Measurements from ENCODE around the gene ST8SIA1.
"Not testable (repeated sequence)": the region's sequence is repeated elsewhere in the genome, so short reads cannot be mapped to it uniquely, and the experiment has no call there.

ST8SIA1 gene

GRCh38 chr12:22334410-22335100 lies at the start of gene ST8SIA1:
Gene ST8SIA1 (minus strand): TSS chr12:22334707. CDS start chr12:22334232, 475 bp downstream.
- peak; percentile 17 for DNase-seq (ENCODE audit: low read depth)

- no peak for DNase-seq (ENCODE audit: low read depth)
Observed at GRCh38 chr12:22380031-22380430, 45.5 kb upstream of the ST8SIA1 start.

GRCh38 chr12:22377731-22378496 lies 43.4 kb upstream of the ST8SIA1 start:
- DNase-seq (ENCODE audit: low read depth), result no peak

GRCh38 chr12:22376596-22377150 lies 42.2 kb upstream of the ST8SIA1 start:
- not testable (repeated sequence) for DNase-seq (ENCODE audit: low read depth)

GRCh38 chr12:22374508-22374907 lies 40.0 kb upstream of the ST8SIA1 start:
- no peak for DNase-seq (ENCODE audit: low read depth)

GRCh38 chr12:22372277-22372837 lies 37.9 kb upstream of the ST8SIA1 start:
- DNase-seq (ENCODE audit: low read depth), result no peak

- DNase-seq (ENCODE audit: low read depth), result no peak
Observed at GRCh38 chr12:22366181-22366580, 31.7 kb upstream of the ST8SIA1 start.

- DNase-seq (ENCODE audit: low read depth), result no peak
Observed at GRCh38 chr12:22361785-22362184, 27.3 kb upstream of the ST8SIA1 start.

- DNase-seq (ENCODE audit: low read depth), result no peak
Observed at GRCh38 chr12:22360774-22361173, 26.3 kb upstream of the ST8SIA1 start.

- no peak for DNase-seq (ENCODE audit: low read depth)
Observed at GRCh38 chr12:22357531-22357930, 23.0 kb upstream of the ST8SIA1 start.

GRCh38 chr12:22356231-22356630 lies 21.7 kb upstream of the ST8SIA1 start:
- DNase-seq (ENCODE audit: low read depth), result no peak

GRCh38 chr12:22355011-22355580 lies 20.6 kb upstream of the ST8SIA1 start:
- DNase-seq (ENCODE audit: low read depth), result no peak

- DNase-seq (ENCODE audit: low read depth), result no peak
Observed at GRCh38 chr12:22353615-22354325, 19.3 kb upstream of the ST8SIA1 start.

- no peak for DNase-seq (ENCODE audit: low read depth)
Observed at GRCh38 chr12:22350886-22351285, 16.4 kb upstream of the ST8SIA1 start.

GRCh38 chr12:22348208-22348607 lies 13.7 kb upstream of the ST8SIA1 start:
- DNase-seq (ENCODE audit: low read depth), result no peak

- DNase-seq (ENCODE audit: low read depth), result no peak
Observed at GRCh38 chr12:22340143-22340542, 5.6 kb upstream of the ST8SIA1 start.

GRCh38 chr12:22339691-22340090 lies 5.2 kb upstream of the ST8SIA1 start:
- no peak for DNase-seq (ENCODE audit: low read depth)

- no peak for DNase-seq (ENCODE audit: low read depth)
Observed at GRCh38 chr12:22335794-22336166, 1.3 kb upstream of the ST8SIA1 start.

- DNase-seq (ENCODE audit: low read depth), result no peak
Observed at GRCh38 chr12:22333713-22334409, 646 bp downstream of the ST8SIA1 start.

- peak; percentile 44 for DNase-seq (ENCODE audit: low read depth)
Observed at GRCh38 chr12:22333186-22333712, 1.3 kb downstream of the ST8SIA1 start.

- DNase-seq (ENCODE audit: low read depth), result no peak
Observed at GRCh38 chr12:22332202-22332601, 2.3 kb downstream of the ST8SIA1 start.
